Thyroid gland (tissue), 4 donors: Measurements from ENCODE around the gene NFYA. TPM values are rescaled to one million over a fixed set of nuclear protein-coding genes. Genes with fewer than 3 reads are reported as not detected.

ENCODE experiments used
- DNase-seq, 2 donors: peaks; one replicate each; pipeline ENCODE4 v3.0.0-alpha.2; 2019
- H3K27ac ChIP-seq, 3 donors: fragments of 200-600 bp; sonication (generic); 1 replicate in 2 of 3; 2 replicates in 1 of 3; pipeline ENCODE4 v1.5.1; 2016 to 2019; ENCODE audit warnings: mild to moderate bottlenecking in 1 of 3, moderate library complexity in 1 of 3
- H3K27me3 ChIP-seq: fragments of 200-600 bp; sonication (generic); one replicate; pipeline ENCODE4 v1.5.1; 2019
- H3K36me3 ChIP-seq, 2 donors: fragments of 200-600 bp; sonication (generic); one replicate each; pipeline ENCODE4 v1.5.1; 2016 to 2019
- H3K4me1 ChIP-seq, 2 donors: fragments of 200-600 bp; sonication (generic); one replicate each; pipeline ENCODE4 v1.5.1; 2017 to 2019
- H3K4me3 ChIP-seq, 3 donors: fragments of 200-600 bp; sonication (generic); replicated peaks in 1 of 3; 1 replicate in 2 of 3; 2 replicates in 1 of 3; pipeline ENCODE4 v1.5.1; 2016; ENCODE audit warnings: mild to moderate bottlenecking in 1 of 3
- H3K9me3 ChIP-seq: fragments of 200-600 bp; sonication (generic); one replicate; pipeline ENCODE4 v1.5.1; 2017
- CTCF ChIP-seq, 6 experiments: fragments of 200-600 bp in 3 of 6; fragments of 450-650 bp in 3 of 6; sonication (generic) in 3 of 6; IDR thresholded peaks; one replicate each; pipeline ENCODE4 v1.5.1; 2016 to 2019; ENCODE audit warnings: antibody characterized with exemption in 6 of 6, mild to moderate bottlenecking in 2 of 6, inconsistent platforms in 1 of 6, moderate library complexity in 1 of 6
- POLR2A ChIP-seq, 2 donors: fragments of 450-650 bp; IDR thresholded peaks; one replicate each; pipeline ENCODE4 v1.6.1; 2017; ENCODE audit warnings: antibody characterized with exemption in 2 of 2, mild to moderate bottlenecking in 2 of 2, moderate library complexity in 1 of 2
- WGBS, 2 donors: methylation state at CpG; one replicate each; pipeline ENCODE4 v1.1.5; 2017; 5-methylcytosine and 5-hydroxymethylcytosine counted together
- intact Hi-C: fragments of 100-400 bp; cut with DNase I; formaldehyde crosslinking; loops from one replicate; pipeline ENCODE4 v1.15.1; 2023
- total RNA-seq, 4 donors: library from RNA; depleted of rRNA; stranded (reverse); fragments of >200 nt; gene quantifications; one replicate each; pipeline ENCODE4 v1.2.3, GENCODE V29; 2016

Gene NFYA
- total RNA-seq, 4 donors from 2014 or later = 31.8 to 40.3 (median 36.0) TPM

- no peak for DNase-seq
- peak overlapping the region; percentile 34 to 100 (median 99) for H3K27ac ChIP-seq
- no peaks in the 10 kb centered on the region for H3K27me3 ChIP-seq
- H3K36me3 ChIP-seq = peaks cover 3 to 4% of the 10 kb centered on the region in 2 donors
- no peaks in the 10 kb centered on the region for H3K9me3 ChIP-seq
- H3K4me3 ChIP-seq = no peak overlapping the region
- no peak for TF ChIP-seq POLR2A (IDR thresholded peaks at IDR 0.05)
- no peak for TF ChIP-seq CTCF (IDR thresholded peaks at IDR 0.05)
- peaks cover 34 to 35% of the 10 kb centered on the region in 2 donors for H3K4me1 ChIP-seq
- WGBS, 2 donors = 69 to 85% methylated on average over 4 of the region's 4 CpGs
- intact Hi-C loops = no loop called here
Measured at GRCh38 chr6:41075651-41076626, 3.2 kb downstream of the NFYA start.

- 78 to 79% methylated on average over 2 of the region's 2 CpGs for WGBS, 2 donors
- Histone ChIP-seq H3K4me1 (peaks cover 30 to 32% of the 10 kb centered on the region in 2 donors), H3K9me3 (no peaks in the 10 kb centered on the region), H3K27me3 (no peaks in the 10 kb centered on the region), H3K4me3 (no peak overlapping the region), H3K36me3 (peaks cover 3 to 4% of the 10 kb centered on the region in 2 donors), H3K27ac (no peak overlapping the region)
- no peak for DNase-seq
- intact Hi-C loops = no loop called here
- TF ChIP-seq POLR2A (IDR thresholded peaks at IDR 0.05) = no peak
- TF ChIP-seq CTCF (IDR thresholded peaks at IDR 0.05) = no peak
Measured at GRCh38 chr6:41077536-41077935, 4.8 kb downstream of the NFYA start.

- peaks cover 3 to 4% of the 10 kb centered on the region in 2 donors for H3K36me3 ChIP-seq
- intact Hi-C loops = no loop called here
- no peak overlapping the region for H3K4me3 ChIP-seq
- WGBS, 2 donors = 94 to 95% methylated on average over 3 of the region's 3 CpGs
- no peaks in the 10 kb centered on the region for H3K9me3 ChIP-seq
- no peak overlapping the region for H3K27ac ChIP-seq
- peaks cover 30 to 38% of the 10 kb centered on the region in 2 donors for H3K4me1 ChIP-seq
- H3K27me3 ChIP-seq = no peaks in the 10 kb centered on the region
- DNase-seq = no peak
- TF ChIP-seq CTCF (IDR thresholded peaks at IDR 0.05) (no peak), POLR2A (IDR thresholded peaks at IDR 0.05) (no peak)
Measured at GRCh38 chr6:41078101-41078500, 5.3 kb downstream of the NFYA start.

GRCh38 chr6:41079080-41079479 is 6.3 kb downstream of the NFYA start:
- Histone ChIP-seq H3K9me3 (no peaks in the 10 kb centered on the region), H3K36me3 (peaks cover 3 to 5% of the 10 kb centered on the region in 2 donors), H3K4me3 (no peak overlapping the region), H3K27ac (no peak overlapping the region), H3K27me3 (no peaks in the 10 kb centered on the region), H3K4me1 (peaks cover 27 to 43% of the 10 kb centered on the region in 2 donors)
- intact Hi-C loops = no loop called here
- TF ChIP-seq POLR2A (IDR thresholded peaks at IDR 0.05) (no peak), CTCF (IDR thresholded peaks at IDR 0.05) (no peak)
- DNase-seq = no peak
- WGBS, 2 donors = 100% methylated on average over 1 of the region's 1 CpG

- no peak overlapping the region for H3K4me3 ChIP-seq
- H3K27ac ChIP-seq = no peak overlapping the region
- TF ChIP-seq POLR2A (IDR thresholded peaks at IDR 0.05) (no peak), CTCF (IDR thresholded peaks at IDR 0.05) (no peak)
- intact Hi-C loops = no loop called here
- no peaks in the 10 kb centered on the region for H3K9me3 ChIP-seq
- H3K27me3 ChIP-seq = no peaks in the 10 kb centered on the region
- no peak for DNase-seq
- H3K4me1 ChIP-seq = peaks cover 19 to 28% of the 10 kb centered on the region in 2 donors
- 86 to 93% methylated on average over 2 of the region's 2 CpGs for WGBS, 2 donors
- peaks cover 10 to 12% of the 10 kb centered on the region in 2 donors for H3K36me3 ChIP-seq
Measured at GRCh38 chr6:41080621-41081020, 7.8 kb downstream of the NFYA start.
